H9 (cell line): ENCODE results near the gene ECI2. TPM values are rescaled to one million over a fixed set of nuclear protein-coding genes. Genes with fewer than 3 reads are reported as not detected.

Source experiments
- DNase-seq: peaks from one replicate; pipeline ENCODE4 v3.0.0-alpha.2; 2017
- H2AFZ ChIP-seq: one replicate; pipeline ENCODE4 v1.6.1; 2013; ENCODE audit warnings: mild to moderate bottlenecking, low read length, control low read depth, moderate library complexity
- H2AK5ac ChIP-seq: 2 replicates; pipeline ENCODE4 v1.6.1; 2013; ENCODE audit warnings: low read length, control low read depth, mixed read lengths; ENCODE audit not compliant: insufficient read length
- H2BK120ac ChIP-seq: one replicate; pipeline ENCODE4 v1.6.1; 2013; ENCODE audit warnings: low read depth, mild to moderate bottlenecking, low read length, control low read depth, inconsistent platforms; ENCODE audit not compliant: poor library complexity, severe bottlenecking
- H2BK12ac ChIP-seq: 2 replicates; pipeline ENCODE4 v1.6.1; 2013; ENCODE audit warnings: low read length, control low read depth, mixed read lengths, low read depth; ENCODE audit not compliant: insufficient read length
- H2BK15ac ChIP-seq: 2 replicates; pipeline ENCODE4 v1.6.1; 2013; ENCODE audit warnings: low read depth, low read length, control low read depth
- H2BK20ac ChIP-seq: one replicate; pipeline ENCODE4 v1.6.1; 2013; ENCODE audit warnings: low read depth, mild to moderate bottlenecking, low read length, control low read depth, inconsistent platforms; ENCODE audit not compliant: poor library complexity, severe bottlenecking
- H2BK5ac ChIP-seq: 2 replicates; pipeline ENCODE4 v1.6.1; 2013; ENCODE audit warnings: low read length, control low read depth, mixed read lengths; ENCODE audit not compliant: insufficient read length
- H3K14ac ChIP-seq: 2 replicates; pipeline ENCODE4 v1.6.1; 2013; ENCODE audit warnings: low read length, control low read depth; ENCODE audit not compliant: insufficient read depth
- H3K18ac ChIP-seq: 2 replicates; pipeline ENCODE4 v1.6.1; 2013; ENCODE audit warnings: low read depth, mild to moderate bottlenecking, mixed read lengths, low read length, control low read depth; ENCODE audit not compliant: insufficient read length
- H3K23ac ChIP-seq: 2 replicates; pipeline ENCODE4 v1.6.1; 2013; ENCODE audit warnings: low read length, control low read depth, mixed read lengths, low read depth; ENCODE audit not compliant: insufficient read length
- H3K23me2 ChIP-seq: 2 replicates; pipeline ENCODE4 v1.6.1; 2013; ENCODE audit warnings: low read depth, mild to moderate bottlenecking, mixed read lengths, low read length, control low read depth; ENCODE audit not compliant: insufficient read length, poor library complexity, severe bottlenecking
- H3K27ac ChIP-seq: 2 replicates; pipeline ENCODE4 v1.5.1; 2013; ENCODE audit warnings: low read length, control low read depth, mixed read lengths, low read depth; ENCODE audit not compliant: insufficient read length
- H3K27me3 ChIP-seq: 2 replicates; pipeline ENCODE4 v1.6.1; 2013; ENCODE audit warnings: low read length, control low read depth, inconsistent platforms; ENCODE audit not compliant: insufficient read depth
- H3K4ac ChIP-seq: 2 replicates; pipeline ENCODE4 v1.6.1; 2013; ENCODE audit warnings: low read depth, mild to moderate bottlenecking, control low read depth, inconsistent platforms, low read length, moderate library complexity
- H3K4me1 ChIP-seq: 2 replicates; pipeline ENCODE4 v1.6.1; 2013; ENCODE audit warnings: low read length, control low read depth, inconsistent platforms; ENCODE audit not compliant: insufficient read depth
- H3K4me2 ChIP-seq: 2 replicates; pipeline ENCODE4 v1.6.1; 2013; ENCODE audit warnings: low read length, control low read depth, mixed read lengths; ENCODE audit not compliant: insufficient read length, insufficient read depth
- H3K56ac ChIP-seq: 2 replicates; pipeline ENCODE4 v1.6.1; 2013; ENCODE audit warnings: low read depth, mild to moderate bottlenecking, mixed read lengths, low read length, control low read depth; ENCODE audit not compliant: insufficient read length
- H3K79me1 ChIP-seq: 2 replicates; pipeline ENCODE4 v1.6.1; 2013; ENCODE audit warnings: low read depth, mild to moderate bottlenecking, moderate library complexity, low read length, control low read depth, inconsistent platforms; ENCODE audit not compliant: insufficient read depth, poor library complexity, severe bottlenecking
- H3K79me2 ChIP-seq: 2 replicates; pipeline ENCODE4 v1.6.1; 2013; ENCODE audit warnings: low read length, control low read depth, inconsistent platforms; ENCODE audit not compliant: insufficient read depth
- H3K9ac ChIP-seq: 2 replicates; pipeline ENCODE4 v1.6.1; 2013; ENCODE audit warnings: low read length, control low read depth, mixed read lengths; ENCODE audit not compliant: insufficient read length; ENCODE audit errors: extremely low read depth
- H3K9me3 ChIP-seq: one replicate; pipeline ENCODE4 v1.6.1; 2013; ENCODE audit warnings: low read depth, low read length, inconsistent platforms; ENCODE audit not compliant: control insufficient read depth
- H3T11ph ChIP-seq: one replicate; pipeline ENCODE4 v1.6.1; 2013; ENCODE audit warnings: mild to moderate bottlenecking, low read length, control low read depth, inconsistent platforms
- H4K20me1 ChIP-seq: one replicate; pipeline ENCODE4 v1.6.1; 2013; ENCODE audit not compliant: control insufficient read depth, insufficient read length, insufficient read depth
- H4K5ac ChIP-seq: 2 replicates; pipeline ENCODE4 v1.6.1; 2013; ENCODE audit warnings: low read depth, mild to moderate bottlenecking, mixed read lengths, low read length, control low read depth; ENCODE audit not compliant: insufficient read length
- H4K8ac ChIP-seq: replicated peaks from 2 replicates; pipeline ENCODE4 v1.6.1; 2013; ENCODE audit warnings: low read length, control low read depth, mixed read lengths, low read depth; ENCODE audit not compliant: insufficient read length
- H4K91ac ChIP-seq: 2 replicates; pipeline ENCODE4 v1.6.1; 2013; ENCODE audit warnings: low read depth, mild to moderate bottlenecking, moderate library complexity, mixed read lengths, low read length, control low read depth; ENCODE audit not compliant: insufficient read length
- H3K27ac Mint-ChIP-seq, 3 experiments: 2 replicates in 2 of 3; 3 replicates in 1 of 3; pipeline ENCODE4 v1.8.0; 2020 to 2021; ENCODE audit warnings: mixed read lengths in 3 of 3, mild to moderate bottlenecking in 1 of 3, moderate library complexity in 1 of 3
- H3K27me3 Mint-ChIP-seq: 2 replicates; pipeline ENCODE4 v1.8.0; 2021; ENCODE audit warnings: low read depth, mild to moderate bottlenecking, moderate library complexity, mixed read lengths
- H3K36me3 Mint-ChIP-seq, 3 experiments: 2 replicates in 2 of 3; 3 replicates in 1 of 3; pipeline ENCODE4 v1.8.0; 2020 to 2021; ENCODE audit warnings: low read depth in 3 of 3, mixed read lengths in 3 of 3; ENCODE audit not compliant: insufficient read depth in 1 of 3
- H3K4me1 Mint-ChIP-seq, 2 experiments: 2 replicates each; pipeline ENCODE4 v1.8.0; 2020; ENCODE audit warnings: mixed read lengths in 2 of 2
- H3K4me3 Mint-ChIP-seq, 2 experiments: 2 replicates in 1 of 2; 3 replicates in 1 of 2; pipeline ENCODE4 v1.8.0; 2020 to 2021; ENCODE audit warnings: mild to moderate bottlenecking in 2 of 2, mixed read lengths in 2 of 2, moderate library complexity in 1 of 2
- H3K9me3 Mint-ChIP-seq, 2 experiments: 2 replicates in 1 of 2; 3 replicates in 1 of 2; pipeline ENCODE4 v1.8.0; 2020; ENCODE audit warnings: mild to moderate bottlenecking in 2 of 2, mixed read lengths in 2 of 2, moderate library complexity in 1 of 2
- CTCF ChIP-seq: fragments of 200-600 bp; sonication (generic); conservative IDR thresholded peaks from 3 replicates; pipeline ENCODE4 v1.8.0; 2021; ENCODE audit warnings: antibody characterized with exemption, mild to moderate bottlenecking
- WGBS: extraction: QIAGEN DNeasy Blood & Tissue Kit; methylation state at CpG from one replicate; pipeline ENCODE4 v1.1.7; 2013; ENCODE audit warnings: missing lambda C conversion rate, low lambda C conversion rate, mixed read lengths; ENCODE audit not compliant: insufficient read length; ENCODE audit errors: extremely low coverage; 5-methylcytosine and 5-hydroxymethylcytosine counted together
- total RNA-seq: library from RNA; stranded (reverse); gene quantifications from 2 replicates; pipeline ENCODE4 v1.2.1, GENCODE V29; 2021

ECI2 gene
- total RNA-seq, 1 experiment from 2014 or later, result 67.5 TPM

DNA sequence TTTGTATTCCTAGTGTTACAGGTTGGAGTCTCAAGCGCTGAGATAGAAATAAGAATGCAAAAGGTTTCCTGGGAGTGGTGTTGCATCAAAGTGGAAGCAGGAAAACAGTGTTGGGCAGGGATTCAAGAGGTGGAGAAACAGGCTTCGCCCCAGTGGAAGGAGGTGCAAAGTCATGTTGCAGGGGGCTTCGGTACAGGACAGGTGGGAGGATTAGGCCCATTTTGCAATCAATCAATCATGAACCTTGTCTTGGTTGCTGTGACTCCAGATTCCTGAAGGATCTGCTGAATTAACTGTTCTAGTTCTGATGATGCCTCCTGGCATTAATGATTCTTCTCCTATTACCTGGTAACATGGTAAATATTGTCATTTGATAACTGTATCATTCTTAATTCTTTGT lies 34.1 kb downstream of the ECI2 start:
- no peak overlapping the region for H3K18ac ChIP-seq
- TF ChIP-seq CTCF, result no peak
- H2BK20ac ChIP-seq, result no peak overlapping the region
- H4K5ac ChIP-seq, result no peak overlapping the region
- H3K79me2 ChIP-seq, result no peaks in the 10 kb centered on the region
- no peaks in the 10 kb centered on the region for H3K23me2 ChIP-seq
- no peak overlapping the region for H3K4me3 Mint-ChIP-seq
- H3K9me3 ChIP-seq, result no peaks in the 10 kb centered on the region
- no peak overlapping the region for H2BK12ac ChIP-seq
- no peaks in the 10 kb centered on the region; the same call in 1 of the 2 replicates for H3K27me3 Mint-ChIP-seq
- DNase-seq, result no peak
- H3K56ac ChIP-seq, result no peak overlapping the region
- WGBS, result no CpG with 5 or more reads among the region's 3 CpGs
- H2AK5ac ChIP-seq, result no peak overlapping the region
- no peak overlapping the region for H3K23ac ChIP-seq
- H3K4me2 ChIP-seq, result no peak overlapping the region
- no peaks in the 10 kb centered on the region for H3K36me3 Mint-ChIP-seq
- H3K4ac ChIP-seq, result no peak overlapping the region
- H4K8ac ChIP-seq, result no peak overlapping the region
- no peak overlapping the region for H3K14ac ChIP-seq
- no peaks in the 10 kb centered on the region; a peak in 1 of 5 replicates for H3K9me3 Mint-ChIP-seq
- no peak overlapping the region for H2BK5ac ChIP-seq
- H2AFZ ChIP-seq, result no peak overlapping the region
- no peaks in the 10 kb centered on the region for H3K4me1 ChIP-seq
- H2BK120ac ChIP-seq, result no peak overlapping the region
- H2BK15ac ChIP-seq, result no peak overlapping the region
- no peak overlapping the region for H4K91ac ChIP-seq
- H3K27ac Mint-ChIP-seq, result no peak overlapping the region; a peak in 1 of 7 replicates
- H3K27ac ChIP-seq, result no peak overlapping the region
- H3K4me1 Mint-ChIP-seq, result peaks cover 5 to 6% of the 10 kb centered on the region in 2 experiments; a peak in 3 of 4 replicates
- H3K79me1 ChIP-seq, result no peaks in the 10 kb centered on the region
- no peak overlapping the region for H3K9ac ChIP-seq
- H3T11ph ChIP-seq, result no peak overlapping the region
- H4K20me1 ChIP-seq, result no peaks in the 10 kb centered on the region
- H3K27me3 ChIP-seq, result no peaks in the 10 kb centered on the region
